Trophoblast cell (in vitro differentiated cells and primary cell): Measurements from ENCODE around the gene GABRG3.

ENCODE experiments used
- DNase-seq, 2 donors: peaks; one replicate each; pipeline ENCODE4 v3.0.0-alpha.2; 2016
- H2AFZ ChIP-seq: 2 replicates; pipeline ENCODE4 v1.6.1; 2013; ENCODE audit warnings: low read length, moderate library complexity, mild to moderate bottlenecking; ENCODE audit not compliant: insufficient read depth, poor library complexity
- H2AK5ac ChIP-seq: 2 replicates; pipeline ENCODE4 v1.6.1; 2013; ENCODE audit warnings: mild to moderate bottlenecking, low read length
- H2BK120ac ChIP-seq: 2 replicates; pipeline ENCODE4 v1.6.1; 2013; ENCODE audit warnings: low read length, mild to moderate bottlenecking, moderate library complexity; ENCODE audit not compliant: insufficient read depth, poor library complexity
- H2BK12ac ChIP-seq: 2 replicates; pipeline ENCODE4 v1.6.1; 2013; ENCODE audit warnings: mild to moderate bottlenecking, low read length, moderate library complexity
- H2BK5ac ChIP-seq: 2 replicates; pipeline ENCODE4 v1.6.1; 2013; ENCODE audit warnings: low read length, low read depth, moderate library complexity, mild to moderate bottlenecking; ENCODE audit not compliant: poor library complexity
- H3K14ac ChIP-seq: 2 replicates; pipeline ENCODE4 v1.6.1; 2013; ENCODE audit warnings: mild to moderate bottlenecking, low read length
- H3K18ac ChIP-seq: 2 replicates; pipeline ENCODE4 v1.6.1; 2013; ENCODE audit warnings: mild to moderate bottlenecking, low read length
- H3K23ac ChIP-seq: 2 replicates; pipeline ENCODE4 v1.6.1; 2013; ENCODE audit warnings: low read length
- H3K27ac ChIP-seq: 2 replicates; pipeline ENCODE4 v1.5.1; 2013; ENCODE audit warnings: low read depth, mild to moderate bottlenecking, inconsistent platforms, low read length, moderate library complexity
- H3K27me3 ChIP-seq: 2 replicates; pipeline ENCODE4 v1.6.1; 2013; ENCODE audit warnings: inconsistent platforms, mild to moderate bottlenecking, low read length, moderate library complexity; ENCODE audit not compliant: insufficient read depth
- H3K36me3 ChIP-seq, 2 experiments: 1 replicate in 1 of 2; 2 replicates in 1 of 2; pipeline ENCODE4 v1.6.1; 2013; ENCODE audit warnings: low read length in 2 of 2, mild to moderate bottlenecking in 2 of 2, moderate library complexity in 1 of 2; ENCODE audit not compliant: insufficient read depth in 2 of 2, control insufficient read depth in 1 of 2
- H3K4ac ChIP-seq: 2 replicates; pipeline ENCODE4 v1.6.1; 2013; ENCODE audit warnings: low read depth, mild to moderate bottlenecking, low read length, moderate library complexity
- H3K4me1 ChIP-seq, 2 experiments: 1 replicate in 1 of 2; 2 replicates in 1 of 2; pipeline ENCODE4 v1.6.1; 2013; ENCODE audit warnings: low read length in 2 of 2, mild to moderate bottlenecking in 2 of 2, moderate library complexity in 1 of 2; ENCODE audit not compliant: insufficient read depth in 2 of 2, control insufficient read depth in 1 of 2
- H3K4me2 ChIP-seq: 2 replicates; pipeline ENCODE4 v1.6.1; 2013; ENCODE audit warnings: inconsistent platforms, mild to moderate bottlenecking, low read length, moderate library complexity
- H3K4me3 ChIP-seq: 2 replicates; pipeline ENCODE4 v1.5.1; 2013; ENCODE audit warnings: mild to moderate bottlenecking, low read depth, low read length, inconsistent platforms
- H3K79me1 ChIP-seq: one replicate; pipeline ENCODE4 v1.6.1; 2013; ENCODE audit warnings: low read length
- H3K79me2 ChIP-seq: 2 replicates; pipeline ENCODE4 v1.6.1; 2013; ENCODE audit warnings: low read length, mild to moderate bottlenecking; ENCODE audit not compliant: control insufficient read depth, insufficient read depth, poor library complexity
- H3K9ac ChIP-seq: 2 replicates; pipeline ENCODE4 v1.6.1; 2013; ENCODE audit warnings: mild to moderate bottlenecking, low read length
- H3K9me3 ChIP-seq: 2 replicates; pipeline ENCODE4 v1.6.1; 2013; ENCODE audit warnings: low read depth, mild to moderate bottlenecking, control low read depth, inconsistent platforms, low read length; ENCODE audit not compliant: insufficient read depth
- H4K12ac ChIP-seq: 2 replicates; pipeline ENCODE4 v1.6.1; 2013; ENCODE audit warnings: low read depth, mild to moderate bottlenecking, low read length, moderate library complexity
- H4K8ac ChIP-seq: 2 replicates; pipeline ENCODE4 v1.6.1; 2013; ENCODE audit warnings: low read depth, mild to moderate bottlenecking, low read length, moderate library complexity
- H4K91ac ChIP-seq: one replicate; pipeline ENCODE4 v1.6.1; 2013; ENCODE audit warnings: low read depth, mild to moderate bottlenecking, low read length, moderate library complexity
- WGBS: extraction: QIAGEN DNeasy Blood & Tissue Kit; methylation state at CpG from one replicate; pipeline ENCODE4 v1.1.7; 2013; ENCODE audit warnings: missing lambda C conversion rate; ENCODE audit not compliant: insufficient read length, insufficient coverage; ENCODE audit errors: extremely low coverage; 5-methylcytosine and 5-hydroxymethylcytosine counted together

GABRG3 gene

GRCh38 chr15:27256446-27256845 lies 285.5 kb downstream of the GABRG3 start:
- no peak overlapping the region for H2AFZ ChIP-seq
- H2BK5ac ChIP-seq: no peak overlapping the region
- H3K18ac ChIP-seq: no peak overlapping the region
- DNase-seq: no peak
- no peaks in the 10 kb centered on the region for H3K79me2 ChIP-seq
- H3K14ac ChIP-seq: no peak overlapping the region
- no peaks in the 10 kb centered on the region for H3K36me3 ChIP-seq
- no peaks in the 10 kb centered on the region for H3K9me3 ChIP-seq
- H3K4me3 ChIP-seq: no peak overlapping the region
- no CpG with 5 or more reads among the region's 5 CpGs for WGBS
- H4K8ac ChIP-seq: no peak overlapping the region
- no peak overlapping the region for H4K91ac ChIP-seq
- H3K27me3 ChIP-seq: no peaks in the 10 kb centered on the region
- H3K4me2 ChIP-seq: no peak overlapping the region
- H3K27ac ChIP-seq: no peak overlapping the region
- peaks cover 5 to 7% of the 10 kb centered on the region in 2 experiments for H3K4me1 ChIP-seq
- no peak overlapping the region for H2BK12ac ChIP-seq
- H3K9ac ChIP-seq: no peak overlapping the region
- H4K12ac ChIP-seq: no peak overlapping the region
- no peak overlapping the region for H3K4ac ChIP-seq
- H3K79me1 ChIP-seq: peaks cover 2% of the 10 kb centered on the region
- H2AK5ac ChIP-seq: no peak overlapping the region
- H3K23ac ChIP-seq: no peak overlapping the region
- H2BK120ac ChIP-seq: no peak overlapping the region

DNA sequence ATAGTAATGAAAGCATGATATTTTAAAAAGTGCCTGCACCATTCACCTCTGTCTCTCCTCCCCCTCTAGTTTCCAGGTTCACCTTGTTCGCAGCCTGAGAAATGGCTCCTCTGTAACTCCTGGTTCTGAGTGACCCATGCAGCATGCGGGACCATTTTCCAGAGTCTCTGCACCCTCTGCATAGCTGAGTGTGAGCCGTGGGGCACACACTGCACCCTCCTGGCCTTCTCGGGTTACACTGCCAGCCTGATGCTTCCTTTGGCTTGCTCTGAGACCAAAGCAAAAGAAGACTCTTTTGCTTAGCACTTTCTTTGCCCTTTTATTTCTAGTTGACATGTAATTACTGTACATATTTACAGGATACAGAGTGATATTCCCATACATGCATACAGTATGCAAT lies 287.3 kb downstream of the GABRG3 start:
- H3K79me1 ChIP-seq: peaks cover 2% of the 10 kb centered on the region
- no peak overlapping the region for H3K27ac ChIP-seq
- H2BK120ac ChIP-seq: no peak overlapping the region
- DNase-seq: no peak
- H3K36me3 ChIP-seq: no peaks in the 10 kb centered on the region
- H2AK5ac ChIP-seq: no peak overlapping the region
- H3K79me2 ChIP-seq: no peaks in the 10 kb centered on the region
- no peak overlapping the region for H3K18ac ChIP-seq
- no peak overlapping the region for H3K4me2 ChIP-seq
- H3K14ac ChIP-seq: no peak overlapping the region
- no peak overlapping the region for H4K8ac ChIP-seq
- H4K12ac ChIP-seq: no peak overlapping the region
- no peak overlapping the region for H3K4ac ChIP-seq
- no CpG with 5 or more reads among the region's 4 CpGs for WGBS
- H3K9ac ChIP-seq: no peak overlapping the region
- no peaks in the 10 kb centered on the region for H3K27me3 ChIP-seq
- no peak overlapping the region for H4K91ac ChIP-seq
- H3K4me1 ChIP-seq: peaks cover 0 to under 1% of the 10 kb centered on the region in 2 experiments
- H3K4me3 ChIP-seq: no peak overlapping the region
- H2AFZ ChIP-seq: no peak overlapping the region
- H2BK12ac ChIP-seq: no peak overlapping the region
- H2BK5ac ChIP-seq: no peak overlapping the region
- H3K9me3 ChIP-seq: peaks cover 2% of the 10 kb centered on the region
- H3K23ac ChIP-seq: no peak overlapping the region

- Histone ChIP-seq H4K12ac (no peak overlapping the region), H3K4me2 (no peak overlapping the region), H2BK120ac (no peak overlapping the region), H3K27me3 (no peaks in the 10 kb centered on the region), H3K79me1 (peaks cover 2% of the 10 kb centered on the region), H2AFZ (no peak overlapping the region), H2BK5ac (no peak overlapping the region), H4K91ac (no peak overlapping the region), H3K79me2 (peaks cover 2% of the 10 kb centered on the region), H3K9me3 (peaks cover 2% of the 10 kb centered on the region), H3K4me1 (no peaks in the 10 kb centered on the region), H3K4me3 (no peak overlapping the region), H4K8ac (no peak overlapping the region), H3K18ac (no peak overlapping the region), H3K36me3 (no peaks in the 10 kb centered on the region), H3K4ac (no peak overlapping the region), H3K23ac (peak overlapping the region; percentile 23), H2AK5ac (no peak overlapping the region), H2BK12ac (no peak overlapping the region), H3K27ac (no peak overlapping the region), H3K14ac (no peak overlapping the region), H3K9ac (no peak overlapping the region)
- WGBS: no CpG with 5 or more reads among the region's 4 CpGs
- no peak for DNase-seq
Observed at GRCh38 chr15:27260523-27260922, 289.5 kb downstream of the GABRG3 start.

DNA sequence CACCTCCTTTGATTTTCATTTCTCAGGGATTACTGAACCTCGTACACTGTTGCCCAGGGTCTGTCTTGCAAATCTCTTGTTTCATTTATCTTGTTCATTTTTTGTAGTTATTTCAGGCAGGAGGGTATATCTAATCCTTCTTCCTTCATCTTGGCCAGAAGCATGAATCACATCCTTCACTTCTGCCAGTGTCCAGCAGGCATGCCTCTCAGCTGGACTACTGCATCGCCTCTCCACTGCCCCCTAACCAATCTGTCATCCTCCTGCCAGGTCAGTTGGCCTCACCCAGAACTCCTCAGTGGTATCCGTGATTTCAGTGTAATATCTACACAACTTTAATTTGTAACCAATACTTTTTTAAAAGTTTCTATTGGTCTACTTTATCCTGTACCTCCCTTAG lies 297.9 kb downstream of the GABRG3 start:
- Histone ChIP-seq H4K8ac (no peak overlapping the region), H3K23ac (no peak overlapping the region), H2BK120ac (no peak overlapping the region), H2AK5ac (no peak overlapping the region), H2AFZ (no peak overlapping the region), H3K27ac (no peak overlapping the region), H3K4me3 (no peak overlapping the region), H3K79me1 (peaks cover under 1% of the 10 kb centered on the region), H3K4ac (no peak overlapping the region), H3K36me3 (peaks cover 0 to 2% of the 10 kb centered on the region in 2 experiments), H2BK5ac (no peak overlapping the region), H4K91ac (no peak overlapping the region), H3K9ac (no peak overlapping the region), H3K27me3 (no peaks in the 10 kb centered on the region), H3K9me3 (no peaks in the 10 kb centered on the region), H3K4me2 (no peak overlapping the region), H3K4me1 (peaks cover 0 to under 1% of the 10 kb centered on the region in 2 experiments), H2BK12ac (no peak overlapping the region), H3K14ac (no peak overlapping the region), H3K79me2 (peaks cover under 1% of the 10 kb centered on the region), H4K12ac (no peak overlapping the region), H3K18ac (no peak overlapping the region)
- WGBS: no CpG with 5 or more reads among the region's 3 CpGs
- no peak for DNase-seq
